NCI-H526 (cell line): ENCODE results near the gene NFKBIL1.
"Not testable (repeated sequence)": the region's sequence is repeated elsewhere in the genome, so short reads cannot be mapped to it uniquely, and the experiment has no call there.

ENCODE experiments used
- DNase-seq, 2 experiments: peaks; one replicate each; lab custom pipeline; 2025; lab: John Stamatoyannopoulos, UW

Gene NFKBIL1

DNA sequence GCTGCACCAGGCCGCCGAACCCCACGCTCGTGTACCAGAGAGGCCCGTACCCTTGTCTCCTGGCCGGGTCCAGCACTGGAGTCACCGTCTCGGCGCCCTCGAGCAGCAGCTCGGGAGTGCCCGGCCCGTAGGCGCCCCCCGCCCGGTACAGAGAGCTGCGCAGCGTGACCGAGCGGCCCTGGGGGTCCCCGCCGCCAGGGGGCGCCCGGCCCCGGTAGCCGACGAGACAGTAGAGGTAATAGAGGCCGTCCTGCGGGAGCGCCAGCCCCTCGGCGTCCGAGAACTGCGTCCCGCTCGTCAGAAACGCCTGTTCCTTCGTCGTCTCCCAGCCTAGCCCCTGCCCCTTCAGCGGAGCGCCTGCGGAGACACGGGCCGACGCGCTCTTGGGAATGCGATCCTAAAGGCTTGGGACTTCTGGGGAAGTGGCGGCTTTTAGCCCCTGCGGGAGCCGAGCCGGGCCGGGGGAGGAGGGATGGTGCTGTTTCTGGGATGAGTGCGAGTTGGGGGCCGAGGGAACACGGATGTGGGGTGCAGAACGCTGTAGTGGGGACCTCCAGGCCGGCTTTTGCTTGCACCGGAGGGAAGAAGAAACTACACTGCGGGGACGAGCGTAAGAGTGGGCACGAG lies 33.5 kb downstream of the NFKBIL1 start:
- peak; percentile 47 to 90 for DNase-seq

DNA sequence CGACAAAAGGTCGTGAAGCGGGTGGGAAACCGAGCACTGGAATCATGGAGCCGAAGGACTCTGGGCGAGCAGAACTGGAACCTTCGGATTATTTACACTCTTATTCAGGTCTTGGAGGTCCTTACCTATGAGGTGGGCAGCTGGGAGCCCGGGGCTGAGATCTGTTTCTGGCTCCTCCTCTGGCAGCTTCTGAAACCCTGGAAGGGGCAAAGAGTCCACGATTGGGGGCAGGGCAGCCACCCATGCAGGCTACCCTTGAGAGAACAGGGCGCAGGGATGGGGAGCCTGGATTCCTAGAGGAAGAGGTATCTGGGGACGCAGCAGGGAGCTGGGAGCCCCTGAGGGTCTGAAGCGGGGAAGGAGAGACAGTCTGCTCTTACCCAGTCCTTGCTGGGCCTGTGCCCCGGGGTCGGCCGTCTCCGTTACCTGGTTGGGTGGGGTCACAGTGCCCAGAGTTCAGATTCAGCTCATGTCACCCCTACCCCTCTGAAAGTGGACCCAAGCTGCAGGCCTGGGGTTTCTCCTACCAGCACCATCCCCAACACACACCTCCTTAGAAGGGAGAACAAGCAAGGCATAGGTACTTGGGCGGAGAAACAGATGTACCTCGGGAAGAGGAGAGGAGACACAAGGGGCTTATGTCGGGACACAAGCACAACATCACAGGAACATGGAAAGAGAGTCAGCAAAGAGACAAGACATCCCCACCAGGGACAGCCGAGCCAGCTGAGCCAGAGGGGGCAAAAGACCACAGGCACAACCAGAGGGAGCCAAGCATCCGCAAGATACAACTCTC lies 34.2 kb downstream of the NFKBIL1 start:
- no peak for DNase-seq

DNA sequence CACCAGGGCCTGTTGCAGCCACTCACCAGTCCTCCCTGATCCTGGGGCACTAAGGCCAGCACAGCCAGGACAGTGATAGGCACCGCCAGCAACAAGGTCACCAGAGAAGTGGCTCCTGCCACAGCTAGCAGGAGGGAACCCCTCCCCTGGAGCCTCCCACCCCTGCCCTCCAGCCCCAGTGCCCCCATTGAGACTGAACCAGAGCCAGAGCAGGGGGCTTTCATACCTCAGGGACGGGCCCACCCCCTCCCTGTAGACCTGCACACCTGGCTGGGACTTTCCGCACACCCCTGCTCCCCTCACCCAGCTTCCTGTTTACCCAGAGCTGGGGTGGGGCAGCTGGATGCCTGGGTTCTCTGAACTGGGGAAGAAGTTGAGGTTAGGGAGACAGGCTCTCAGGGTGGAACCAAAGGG lies 34.8 kb downstream of the NFKBIL1 start, which contains the start of gene LTB:
LTB (minus strand) TSS at position 195 of the 414 bp plus-strand sequence; CDS start at position 188, 7 bp downstream.
- no peak for DNase-seq

DNA sequence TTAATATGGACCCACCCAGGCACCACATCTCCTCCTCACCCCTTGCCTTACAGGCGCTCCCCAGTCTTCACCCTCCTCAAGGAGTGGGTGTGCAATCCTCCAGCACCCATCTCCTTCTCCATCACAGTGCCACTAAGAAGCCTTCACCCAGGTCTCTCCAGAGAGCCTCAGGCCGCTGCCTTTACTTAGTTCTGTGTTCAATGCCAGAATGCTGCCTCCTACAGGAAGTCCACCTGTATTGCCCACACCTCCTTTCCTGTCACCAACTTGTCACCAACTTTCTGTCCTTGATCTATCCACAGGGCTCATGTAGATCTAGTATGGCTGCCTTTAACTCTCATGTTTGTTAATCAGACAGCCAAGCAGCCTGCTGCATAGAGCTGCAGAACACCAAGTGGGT lies 38.1 kb downstream of the NFKBIL1 start:
- no peak for DNase-seq

DNA sequence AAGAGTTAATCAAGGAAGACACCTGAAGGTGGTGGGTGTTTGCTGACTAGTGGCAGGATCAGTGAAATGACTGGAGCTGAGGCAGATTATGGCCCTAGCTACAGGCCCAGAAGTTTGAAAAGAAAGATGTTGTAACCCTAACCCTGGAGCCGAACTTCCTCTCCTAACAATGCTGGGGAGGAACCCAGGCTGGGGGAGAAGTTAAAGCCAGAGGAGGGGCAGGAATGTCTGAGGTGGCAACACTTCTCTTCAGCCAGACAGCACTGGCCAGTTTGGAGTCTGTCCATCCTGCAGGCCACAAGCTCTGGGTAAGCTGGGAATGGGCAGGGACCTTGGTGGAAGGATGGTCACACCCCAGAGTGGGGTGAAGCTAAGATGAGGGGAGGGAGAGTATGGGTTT lies 38.6 kb downstream of the NFKBIL1 start, which contains the start of gene LST1:
LST1 (plus strand) TSS at position 270 of the 400 bp plus-strand sequence. CDS start 1,023 bp downstream, outside the sequence.
- no peak for DNase-seq

DNA sequence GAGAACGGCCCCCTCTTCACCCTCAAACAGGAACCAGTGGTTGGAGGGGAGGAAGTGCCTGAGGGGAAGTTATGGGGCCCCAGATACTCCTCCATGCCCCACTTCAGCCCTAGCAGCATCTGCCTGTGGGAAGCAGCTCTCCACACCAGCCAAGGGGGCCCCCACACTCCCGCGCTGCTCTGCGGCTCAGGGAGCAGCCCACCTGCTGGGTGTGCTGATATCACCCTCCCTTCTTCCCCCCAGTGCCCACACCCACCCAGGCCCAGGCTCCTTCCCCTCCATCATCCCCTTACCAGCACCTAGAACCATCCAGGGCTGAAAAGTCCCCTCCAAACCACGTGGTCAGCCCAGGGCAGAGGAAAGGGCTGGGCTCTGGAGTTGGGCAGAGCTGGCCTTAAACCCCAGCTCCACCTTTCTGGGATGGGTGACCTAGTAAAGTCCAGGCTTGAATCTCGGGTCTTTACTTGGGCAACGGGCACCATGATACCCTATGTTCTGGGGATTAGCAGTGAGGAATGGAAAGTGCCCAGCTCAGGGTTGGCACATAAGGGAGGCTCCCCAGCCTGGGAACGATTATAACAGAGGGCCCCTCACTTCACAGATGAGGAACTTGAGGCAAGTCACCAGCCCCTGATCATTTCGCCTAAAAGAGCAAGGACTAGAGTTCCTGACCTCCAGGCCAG lies 39.3 kb downstream of the NFKBIL1 start:
- no peak for DNase-seq

DNA sequence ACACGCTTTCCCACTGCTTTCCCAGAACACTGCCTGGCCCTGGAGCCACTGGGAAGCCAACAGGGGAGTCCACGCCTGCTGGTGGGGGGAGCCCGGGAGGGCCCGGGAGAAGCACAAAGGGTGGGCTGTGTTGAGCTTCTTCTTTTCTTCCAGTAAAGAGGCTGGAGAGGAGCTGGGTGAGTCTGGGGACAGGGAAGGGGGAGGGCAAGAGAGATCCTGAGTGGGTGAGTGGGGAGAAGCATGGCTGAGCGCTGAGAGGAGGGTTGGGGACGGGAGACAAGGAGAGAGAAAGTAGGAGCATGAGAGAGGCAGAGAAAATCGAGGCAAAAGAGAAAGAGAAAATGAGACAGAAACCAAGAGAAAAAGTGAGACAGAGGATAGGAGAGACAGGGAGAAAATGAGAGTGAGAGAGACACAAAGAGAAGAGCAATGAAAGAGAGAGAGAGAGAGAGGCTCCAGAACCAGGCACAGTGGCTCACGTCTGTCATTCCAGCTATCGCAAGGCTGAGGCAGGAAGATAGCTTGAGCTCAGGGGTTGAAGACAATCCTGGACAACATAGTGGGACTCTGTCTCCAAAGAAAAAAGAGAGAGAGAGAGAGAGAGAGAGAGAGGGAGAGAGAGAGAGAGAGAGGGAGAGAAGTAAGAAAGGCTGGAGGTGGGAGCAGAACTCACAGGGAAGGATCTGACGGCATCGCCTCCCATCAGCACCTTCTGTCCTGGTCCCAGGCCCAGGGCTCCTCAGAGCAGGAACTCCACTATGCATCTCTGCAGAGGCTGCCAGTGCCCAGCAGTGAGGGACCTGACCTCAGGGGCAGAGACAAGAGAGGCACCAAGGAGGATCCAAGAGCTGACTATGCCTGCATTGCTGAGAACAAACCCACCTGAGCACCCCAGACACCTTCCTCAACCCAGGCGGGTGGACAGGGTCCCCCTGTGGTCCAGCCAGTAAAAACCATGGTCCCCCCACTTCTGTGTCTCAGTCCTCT lies 40.7 kb downstream of the NFKBIL1 start:
- no peak for DNase-seq

DNA sequence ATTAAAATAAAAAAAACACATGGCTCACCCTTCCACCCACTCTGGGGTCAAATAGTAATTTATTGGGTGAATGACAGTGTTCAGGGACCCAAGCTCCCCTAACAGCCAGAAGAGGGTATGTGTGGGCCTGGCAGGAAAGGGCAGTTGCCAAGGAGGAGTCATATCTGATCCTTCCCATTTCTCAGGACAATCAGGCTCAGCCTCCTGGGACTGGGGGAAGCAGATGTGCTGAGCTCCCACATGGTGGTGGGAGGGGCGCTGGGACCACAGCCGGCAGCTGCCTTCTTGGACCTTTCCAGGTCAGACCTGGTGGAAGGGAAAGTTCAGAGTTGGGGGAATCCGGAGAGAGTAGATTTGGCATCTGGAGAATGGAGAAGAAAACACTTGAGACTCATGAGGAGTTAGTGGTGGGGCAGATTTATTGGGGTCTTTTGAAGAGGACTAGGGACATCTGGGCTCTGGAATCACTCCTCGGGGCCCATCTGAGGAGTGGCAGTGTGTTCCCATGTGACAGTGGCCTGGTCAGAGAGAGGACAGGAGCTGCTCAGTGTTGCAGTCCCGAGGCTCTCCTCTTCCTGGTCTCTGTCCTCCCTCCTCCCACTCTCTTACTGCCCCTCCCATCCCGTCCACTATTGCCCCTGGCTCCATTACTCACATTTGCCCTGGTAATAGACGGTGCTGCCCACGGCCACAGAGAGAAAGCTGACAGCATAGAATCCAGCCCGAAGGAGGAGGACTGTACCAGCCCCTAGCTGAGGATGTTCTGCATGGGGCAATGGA lies 41.7 kb downstream of the NFKBIL1 start:
- DNase-seq: no peak

DNA sequence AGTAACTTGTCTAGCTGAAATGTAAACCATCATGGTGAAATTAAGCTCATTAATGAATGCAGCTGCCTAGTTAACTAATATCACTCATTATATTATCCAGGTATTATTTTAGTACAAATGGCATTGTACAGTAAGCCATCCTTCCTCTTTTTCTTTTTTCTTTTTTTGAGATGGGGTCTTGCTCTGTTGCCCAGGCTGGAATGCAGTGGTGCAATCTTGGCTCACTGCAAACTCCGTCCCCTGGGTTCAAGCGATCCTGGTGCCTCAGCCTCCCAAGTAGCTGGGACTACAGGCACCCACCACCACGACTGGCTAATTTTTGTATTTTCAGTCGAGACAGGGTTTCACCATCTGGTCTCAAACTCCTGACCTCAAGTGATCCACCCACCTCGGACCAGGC lies 43.3 kb downstream of the NFKBIL1 start:
- not testable (repeated sequence) for DNase-seq

DNA sequence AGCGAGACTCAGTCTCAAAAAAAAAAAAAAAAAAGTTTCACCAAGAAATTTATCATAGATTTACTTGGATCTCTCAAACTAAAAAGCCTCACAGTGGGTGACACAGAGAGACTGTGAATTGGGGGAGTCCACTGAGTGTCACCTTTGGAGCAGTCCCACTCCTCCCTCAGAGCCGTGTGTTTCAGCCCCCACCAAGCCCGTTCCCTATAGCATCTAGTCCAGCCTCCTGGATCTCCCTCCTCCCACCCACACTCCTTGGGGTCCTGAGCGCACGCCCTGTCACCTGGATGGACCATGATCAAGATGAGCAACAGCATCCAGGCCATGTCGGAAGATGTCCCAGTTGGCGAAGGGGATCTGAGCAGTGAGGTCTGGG lies 45.0 kb downstream of the NFKBIL1 start:
- no peak for DNase-seq

DNA sequence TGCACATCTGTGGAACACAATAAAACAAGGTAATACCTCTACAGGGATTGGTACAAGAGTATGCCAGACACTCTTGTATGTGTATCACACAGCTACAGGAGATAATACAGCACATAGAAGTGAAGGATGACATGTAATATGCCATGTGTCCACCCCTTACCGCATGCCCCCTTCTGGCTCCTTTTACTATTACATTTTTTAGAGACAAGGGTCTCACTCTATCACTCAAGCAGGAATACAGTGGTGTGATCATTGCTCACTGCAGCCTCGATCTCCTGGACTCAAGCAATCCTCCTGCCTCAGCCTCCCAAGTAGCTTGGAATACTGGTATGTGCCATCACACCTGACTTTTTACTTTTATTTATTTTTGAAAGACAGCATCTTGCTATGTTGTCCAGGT lies 49.6 kb downstream of the NFKBIL1 start:
- peak; percentile 27 to 64 for DNase-seq

DNA sequence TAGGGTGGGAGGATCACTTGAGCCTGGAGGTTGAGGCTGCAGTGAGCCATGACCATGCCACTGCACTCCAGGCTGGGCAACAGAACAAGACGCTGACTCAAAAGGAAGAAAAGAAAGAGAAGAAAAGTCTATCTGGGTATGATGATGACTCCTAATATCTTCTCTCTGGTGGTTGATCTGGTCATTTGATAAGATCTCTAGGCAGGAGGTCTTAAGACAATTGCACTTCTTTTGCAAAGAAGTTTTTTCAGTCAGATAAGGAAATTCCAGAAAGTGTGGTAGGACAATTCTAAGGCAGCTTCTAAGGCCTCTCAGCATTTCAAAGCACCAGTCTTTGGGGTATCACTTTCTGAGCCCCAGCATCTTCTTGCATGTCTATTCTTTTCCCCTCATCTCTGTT lies 59.9 kb downstream of the NFKBIL1 start:
- no peak for DNase-seq
